ENCODE data around the gene EFNA1.

DNA sequence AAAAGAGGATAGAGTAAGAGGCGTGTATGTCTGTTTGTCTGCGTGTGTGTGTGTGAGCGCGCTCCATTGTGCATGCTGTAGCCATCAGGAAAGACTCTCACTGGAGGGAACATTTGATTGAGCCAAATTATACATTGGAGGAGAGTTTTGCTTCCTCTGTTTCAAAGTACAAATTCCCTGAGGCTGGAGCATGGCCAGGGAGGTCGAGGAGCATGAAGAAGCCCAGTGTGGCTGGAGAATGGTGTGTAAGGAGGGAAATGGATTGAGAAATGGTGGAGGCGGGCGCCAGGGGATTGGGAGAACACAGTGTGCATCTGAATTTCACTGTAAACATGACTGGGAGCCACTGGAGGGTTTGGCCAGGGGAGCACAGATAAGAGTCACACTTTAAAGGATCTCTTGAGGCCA lies 22.1 kb upstream of the EFNA1 start:
- TF ChIP-seq POLR2AphosphoS5 (IDR thresholded peaks at IDR 0.05; ENCODE audit: low read depth, low read length), result no peak
- TF ChIP-seq FOXJ3 (CRISPR knock-in tag; IDR thresholded peaks at IDR 0.05), result no peak
- TF ChIP-seq, protein P1, sequence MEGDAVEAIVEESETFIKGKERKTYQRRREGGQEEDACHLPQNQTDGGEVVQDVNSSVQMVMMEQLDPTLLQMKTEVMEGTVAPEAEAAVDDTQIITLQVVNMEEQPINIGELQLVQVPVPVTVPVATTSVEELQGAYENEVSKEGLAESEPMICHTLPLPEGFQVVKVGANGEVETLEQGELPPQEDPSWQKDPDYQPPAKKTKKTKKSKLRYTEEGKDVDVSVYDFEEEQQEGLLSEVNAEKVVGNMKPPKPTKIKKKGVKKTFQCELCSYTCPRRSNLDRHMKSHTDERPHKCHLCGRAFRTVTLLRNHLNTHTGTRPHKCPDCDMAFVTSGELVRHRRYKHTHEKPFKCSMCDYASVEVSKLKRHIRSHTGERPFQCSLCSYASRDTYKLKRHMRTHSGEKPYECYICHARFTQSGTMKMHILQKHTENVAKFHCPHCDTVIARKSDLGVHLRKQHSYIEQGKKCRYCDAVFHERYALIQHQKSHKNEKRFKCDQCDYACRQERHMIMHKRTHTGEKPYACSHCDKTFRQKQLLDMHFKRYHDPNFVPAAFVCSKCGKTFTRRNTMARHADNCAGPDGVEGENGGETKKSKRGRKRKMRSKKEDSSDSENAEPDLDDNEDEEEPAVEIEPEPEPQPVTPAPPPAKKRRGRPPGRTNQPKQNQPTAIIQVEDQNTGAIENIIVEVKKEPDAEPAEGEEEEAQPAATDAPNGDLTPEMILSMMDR (IDR thresholded peaks at IDR 0.05), result no peak
- TF ChIP-seq, protein P2, sequence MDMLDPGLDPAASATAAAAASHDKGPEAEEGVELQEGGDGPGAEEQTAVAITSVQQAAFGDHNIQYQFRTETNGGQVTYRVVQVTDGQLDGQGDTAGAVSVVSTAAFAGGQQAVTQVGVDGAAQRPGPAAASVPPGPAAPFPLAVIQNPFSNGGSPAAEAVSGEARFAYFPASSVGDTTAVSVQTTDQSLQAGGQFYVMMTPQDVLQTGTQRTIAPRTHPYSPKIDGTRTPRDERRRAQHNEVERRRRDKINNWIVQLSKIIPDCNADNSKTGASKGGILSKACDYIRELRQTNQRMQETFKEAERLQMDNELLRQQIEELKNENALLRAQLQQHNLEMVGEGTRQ (IDR thresholded peaks at IDR 0.05; ENCODE audit: borderline replicate concordance, low read depth, low read length), result no peak
- TF ChIP-seq EP300 (IDR thresholded peaks at IDR 0.05; ENCODE audit: borderline replicate concordance in 1 of 2, low read depth in 1 of 2, low read length in 1 of 2), result no peak
- TF ChIP-seq FOXM1 (IDR thresholded peaks at IDR 0.05; ENCODE audit: low read depth), result no peak
- TF ChIP-seq EZH2phosphoT487 (IDR thresholded peaks at IDR 0.05; ENCODE audit: borderline replicate concordance, low read depth), result no peak
- TF ChIP-seq RAD21 (IDR thresholded peaks at IDR 0.05; ENCODE audit: low read length), result no peak
- no peak for TF ChIP-seq NRF1 (IDR thresholded peaks at IDR 0.05; ENCODE audit: low read depth, low read length)

All from SK-N-SH (cell line).